ENCODE data around the gene NLGN1.
"Not testable (repeated sequence)": the region's sequence is repeated elsewhere in the genome, so short reads cannot be mapped to it uniquely, and the experiment has no call there.

The NLGN1 gene

GRCh38 chr3:174168538-174169254 lies 771.2 kb downstream of the NLGN1 start:
- no peak for DNase-seq (ENCODE audit: low spot score)

GRCh38 chr3:174169736-174170135 lies 772.2 kb downstream of the NLGN1 start:
- DNase-seq (ENCODE audit: low spot score): no peak

GRCh38 chr3:174170248-174170647 lies 772.7 kb downstream of the NLGN1 start:
- no peak for DNase-seq (ENCODE audit: low spot score)

- DNase-seq (ENCODE audit: low spot score): no peak
Observed at GRCh38 chr3:174186377-174186989, 788.9 kb downstream of the NLGN1 start.

- DNase-seq (ENCODE audit: low spot score): no peak
Observed at GRCh38 chr3:174191380-174191779, 793.8 kb downstream of the NLGN1 start.

- no peak for DNase-seq (ENCODE audit: low spot score)
Observed at GRCh38 chr3:174191895-174192294, 794.4 kb downstream of the NLGN1 start.

GRCh38 chr3:174192471-174192870 lies 794.9 kb downstream of the NLGN1 start:
- no peak for DNase-seq (ENCODE audit: low spot score)

DNA sequence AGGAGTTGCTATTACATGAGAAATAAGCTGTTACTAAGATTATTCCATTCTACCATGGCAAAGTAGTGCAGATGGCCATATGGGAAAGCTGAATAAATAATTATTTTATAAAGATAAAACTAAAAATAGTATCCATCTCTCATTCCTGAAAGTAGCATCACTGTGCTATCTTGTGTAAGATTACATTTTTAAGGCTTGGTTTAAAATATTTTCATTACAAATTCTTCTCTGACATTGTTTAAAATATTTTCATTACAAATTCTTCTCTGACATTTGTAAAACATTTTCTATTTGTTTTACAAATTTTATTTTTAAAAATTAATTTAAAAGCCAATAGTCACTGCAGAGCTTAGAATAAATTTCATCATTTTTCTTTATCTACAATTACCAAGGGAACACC lies 796.1 kb downstream of the NLGN1 start:
- no peak for DNase-seq (ENCODE audit: low spot score)

GRCh38 chr3:174197416-174197815 lies 799.9 kb downstream of the NLGN1 start:
- no peak for DNase-seq (ENCODE audit: low spot score)

- DNase-seq (ENCODE audit: low spot score): no peak
Observed at GRCh38 chr3:174198199-174198598, 800.7 kb downstream of the NLGN1 start.

DNA sequence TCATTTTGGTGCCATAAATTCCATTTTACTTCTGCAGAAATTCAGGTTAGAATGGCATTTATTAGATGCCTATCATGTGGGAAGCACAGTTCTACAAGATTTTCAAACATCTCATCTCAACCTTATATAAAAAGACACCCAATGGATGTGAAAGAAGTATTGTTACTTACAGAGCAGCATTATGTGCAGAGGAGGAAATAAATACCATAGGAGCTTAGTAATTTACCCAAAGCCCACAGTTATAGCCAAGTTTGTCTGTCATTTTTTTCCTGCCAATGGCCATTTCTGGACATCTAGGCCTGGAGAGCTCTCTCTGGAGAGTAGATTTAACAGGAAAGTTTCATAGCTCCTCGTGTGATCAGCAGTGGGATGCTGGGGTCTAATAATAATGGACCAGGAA lies 802.2 kb downstream of the NLGN1 start:
- no peak for DNase-seq (ENCODE audit: low spot score)

DNA sequence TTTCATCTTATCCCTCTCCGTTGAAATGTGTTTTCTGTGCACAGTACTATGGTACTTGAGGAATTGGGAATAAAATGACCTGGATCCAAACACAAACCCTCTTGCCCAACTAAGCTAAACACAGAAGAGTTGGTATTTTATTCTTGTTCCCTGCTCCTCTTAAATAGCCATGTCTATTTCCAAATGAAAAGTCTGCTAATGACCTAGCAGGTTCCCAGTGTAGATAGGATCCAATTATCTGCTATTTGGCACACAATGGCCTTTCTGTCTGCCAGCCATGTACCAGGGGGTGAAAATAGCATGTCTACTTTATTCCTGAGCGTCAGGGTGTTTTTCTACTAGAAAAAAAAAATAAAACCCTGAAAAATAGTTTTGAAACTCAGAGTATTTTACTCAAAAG lies 804.6 kb downstream of the NLGN1 start:
- no peak for DNase-seq (ENCODE audit: low spot score)

- DNase-seq (ENCODE audit: low spot score): no peak
Observed at GRCh38 chr3:174202561-174202960, 805.0 kb downstream of the NLGN1 start.

DNA sequence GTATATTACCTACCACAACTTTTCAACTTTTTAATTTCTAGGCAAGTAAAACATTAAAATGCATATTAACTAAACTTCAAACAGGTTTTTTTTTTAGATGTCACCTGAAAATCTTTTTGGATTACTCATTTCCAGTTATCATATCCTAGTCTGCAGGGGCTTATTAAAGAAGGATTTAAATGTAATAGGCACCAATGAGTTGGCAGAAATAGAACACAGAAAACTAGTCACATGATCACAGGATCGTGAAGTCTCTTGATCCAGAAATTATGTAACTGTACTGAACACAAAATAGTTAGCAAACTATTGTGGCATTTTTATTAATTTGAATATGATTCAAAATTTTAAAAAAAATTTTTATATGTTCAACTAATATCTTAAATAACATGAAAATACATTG lies 807.2 kb downstream of the NLGN1 start:
- no peak for DNase-seq (ENCODE audit: low spot score)

- DNase-seq (ENCODE audit: low spot score): no peak
Observed at GRCh38 chr3:174206607-174207192, 809.2 kb downstream of the NLGN1 start.

GRCh38 chr3:174208161-174208560 lies 810.6 kb downstream of the NLGN1 start:
- DNase-seq (ENCODE audit: low spot score): no peak

- DNase-seq (ENCODE audit: low spot score): not testable (repeated sequence)
Observed at GRCh38 chr3:174211896-174212295, 814.4 kb downstream of the NLGN1 start.

- DNase-seq (ENCODE audit: low spot score): no peak
Observed at GRCh38 chr3:174215456-174215855, 817.9 kb downstream of the NLGN1 start.

DNA sequence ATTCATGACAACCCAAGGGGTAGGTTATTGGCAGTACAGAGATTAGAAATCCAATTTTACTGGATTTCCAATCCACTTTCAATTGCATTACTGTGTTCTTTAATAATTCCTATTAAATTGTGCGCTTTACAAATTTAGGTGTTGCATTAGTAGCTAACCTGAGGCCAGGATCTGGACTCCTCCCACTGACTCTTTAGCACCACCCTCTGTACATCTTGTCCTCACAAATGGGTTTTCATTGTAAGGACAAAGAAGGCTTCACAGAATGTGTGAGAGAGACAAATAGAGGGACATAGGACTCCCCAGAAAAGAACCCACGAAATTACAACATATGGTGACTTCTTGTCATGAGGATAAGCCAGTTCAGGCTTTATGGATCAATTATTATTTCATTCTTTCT lies 818.5 kb downstream of the NLGN1 start:
- no peak for DNase-seq (ENCODE audit: low spot score)

- no peak for DNase-seq (ENCODE audit: low spot score)
Observed at GRCh38 chr3:174216946-174217718, 819.6 kb downstream of the NLGN1 start.

GRCh38 chr3:174218016-174218415 lies 820.5 kb downstream of the NLGN1 start:
- no peak for DNase-seq (ENCODE audit: low spot score)

DNA sequence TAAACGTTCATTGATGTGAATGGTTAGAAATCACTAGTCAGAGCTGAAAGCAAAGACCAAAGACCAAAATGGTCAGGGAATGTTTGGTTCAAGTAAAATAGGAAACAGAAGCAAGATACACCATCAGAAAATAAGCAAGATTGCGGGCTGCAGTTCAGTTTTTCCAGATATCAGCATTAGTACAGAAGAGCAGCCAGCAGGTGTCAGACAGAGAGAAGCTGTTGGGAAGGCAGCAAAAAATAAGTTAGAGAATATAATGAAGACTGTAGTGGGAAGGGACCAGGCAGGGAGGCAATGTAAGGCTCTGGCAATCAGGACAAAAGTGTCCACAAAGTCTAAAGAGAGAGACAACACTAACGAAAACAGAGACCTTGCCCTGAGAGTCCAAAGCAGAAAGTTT lies 822.2 kb downstream of the NLGN1 start:
- no peak for DNase-seq (ENCODE audit: low spot score)
